Neutrophil (primary cell): ENCODE data around the gene ATRN.

ENCODE experiments used
- H3K27ac ChIP-seq: fragments of 200-600 bp; sonication (generic); 2 replicates; pipeline ENCODE4 v1.5.1; 2016; ENCODE audit warnings: mild to moderate bottlenecking, moderate library complexity
- H3K27me3 ChIP-seq: fragments of 200-600 bp; sonication (generic); 2 replicates; pipeline ENCODE4 v1.6.0; 2016; ENCODE audit warnings: mild to moderate bottlenecking
- H3K36me3 ChIP-seq: fragments of 200-600 bp; sonication (generic); 2 replicates; pipeline ENCODE4 v1.5.1; 2017
- H3K4me1 ChIP-seq, 2 experiments: fragments of 200-600 bp in 1 of 2; sonication (generic) in 1 of 2; 1 replicate in 1 of 2; 2 replicates in 1 of 2; pipeline versions ENCODE4 v1.5.1 to v1.6.1; 2013 to 2016; ENCODE audit warnings: low read depth in 1 of 2, low read length in 1 of 2, mild to moderate bottlenecking in 1 of 2, moderate library complexity in 1 of 2; ENCODE audit not compliant: control insufficient read depth in 1 of 2, insufficient read depth in 1 of 2
- H3K4me3 ChIP-seq, 2 experiments: fragments of 200-600 bp in 1 of 2; sonication (generic) in 1 of 2; 1 replicate in 1 of 2; 2 replicates in 1 of 2; pipeline ENCODE4 v1.5.1; 2013 to 2016; ENCODE audit warnings: low read depth in 1 of 2, low read length in 1 of 2, mild to moderate bottlenecking in 1 of 2, moderate library complexity in 1 of 2
- H3K9me3 ChIP-seq: fragments of 200-600 bp; sonication (generic); 2 replicates; pipeline ENCODE4 v1.5.1; 2016
- CTCF ChIP-seq: fragments of 200-600 bp; sonication (generic); IDR thresholded peaks from 2 replicates; pipeline ENCODE4 v1.5.1; 2016; ENCODE audit warnings: antibody characterized with exemption

ATRN gene

GRCh38 chr20:3651204-3651962, 180.6 kb downstream of the ATRN start:
- Histone ChIP-seq H3K4me1 (peaks cover 19 to 38% of the 10 kb centered on the region in 2 experiments), H3K36me3 (peaks cover 11% of the 10 kb centered on the region), H3K27me3 (no peaks in the 10 kb centered on the region), H3K4me3 (no peak overlapping the region), H3K9me3 (no peaks in the 10 kb centered on the region), H3K27ac (peak overlapping the region; percentile 85)
- TF ChIP-seq CTCF: no peak

- H3K4me1 ChIP-seq: peaks cover 19 to 38% of the 10 kb centered on the region in 2 experiments
- no peak overlapping the region for H3K4me3 ChIP-seq
- H3K36me3 ChIP-seq: peaks cover 5% of the 10 kb centered on the region
- H3K9me3 ChIP-seq: no peaks in the 10 kb centered on the region
- H3K27me3 ChIP-seq: peaks cover under 1% of the 10 kb centered on the region
- TF ChIP-seq CTCF: no peak
- H3K27ac ChIP-seq: peak overlapping the region; percentile 85
Measured at GRCh38 chr20:3652221-3652620, 181.4 kb downstream of the ATRN start.

- no peak for TF ChIP-seq CTCF
- Histone ChIP-seq H3K27ac (peak overlapping the region; percentile 85), H3K4me3 (peak overlapping the region in 1 of 2 experiments; percentile 29), H3K4me1 (peaks cover 19 to 38% of the 10 kb centered on the region in 2 experiments), H3K9me3 (no peaks in the 10 kb centered on the region), H3K36me3 (peaks cover 3% of the 10 kb centered on the region), H3K27me3 (peaks cover 5% of the 10 kb centered on the region)
Measured at GRCh38 chr20:3652676-3653596, 182.1 kb downstream of the ATRN start.

- H3K27me3 ChIP-seq: peaks cover 14% of the 10 kb centered on the region
Measured at GRCh38 chr20:3653921-3654320, 183.1 kb downstream of the ATRN start.

More at GRCh38 chr20:3653921-3654320, 183.1 kb downstream of the ATRN start:
- Histone ChIP-seq H3K36me3 (no peaks in the 10 kb centered on the region), H3K4me3 (no peak overlapping the region), H3K4me1 (peaks cover 19 to 42% of the 10 kb centered on the region in 2 experiments), H3K9me3 (no peaks in the 10 kb centered on the region), H3K27ac (peak overlapping the region; percentile 85)
- no peak for TF ChIP-seq CTCF
